WI38 (cell line): Measurements from ENCODE around the gene ANTXRL.
"Not testable (repeated sequence)": the region's sequence is repeated elsewhere in the genome, so short reads cannot be mapped to it uniquely, and the experiment has no call there.

ENCODE experiments used
- H3K4me3 ChIP-seq: 2 replicates; pipeline ENCODE4 v1.5.1; 2011; ENCODE audit warnings: low read depth, mild to moderate bottlenecking, control low read depth, low read length

ANTXRL gene

GRCh38 chr10:46379233-46379848, 92.5 kb downstream of the ANTXRL start:
- not testable (repeated sequence) for H3K4me3 ChIP-seq
